ENCODE results near the gene YTHDF1. TPM values are rescaled to one million over a fixed set of nuclear protein-coding genes. Genes with fewer than 3 reads are reported as not detected.
"Not testable (repeated sequence)": the region's sequence is repeated elsewhere in the genome, so short reads cannot be mapped to it uniquely, and the experiment has no call there.

YTHDF1 gene
- polyA plus RNA-seq, 12 donors: 25.5 to 32.0 (median 29.7) TPM; not detected in 1

DNA sequence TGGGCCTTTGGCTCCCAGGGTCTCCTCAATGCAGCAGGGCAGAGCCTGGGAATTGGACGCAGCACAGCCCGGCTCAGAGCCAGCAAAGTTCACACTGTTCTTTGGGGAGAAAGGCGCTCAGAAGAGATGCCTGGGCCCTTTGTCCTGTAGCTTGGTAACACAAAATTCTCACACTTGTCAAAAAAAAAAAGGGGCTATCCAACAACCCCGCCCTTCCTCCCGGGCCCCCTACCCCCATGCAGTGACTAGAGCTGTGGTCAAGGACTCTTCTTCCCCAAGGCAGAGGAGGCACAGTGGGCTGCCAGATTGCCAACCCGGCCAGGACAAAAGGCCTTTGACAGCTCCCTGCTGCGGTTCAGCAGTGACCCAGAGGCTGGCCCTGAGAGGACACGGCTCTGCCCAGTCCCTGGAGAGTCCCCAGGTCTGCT lies 36.4 kb upstream of the YTHDF1 start:
- DNase-seq: no peak

DNA sequence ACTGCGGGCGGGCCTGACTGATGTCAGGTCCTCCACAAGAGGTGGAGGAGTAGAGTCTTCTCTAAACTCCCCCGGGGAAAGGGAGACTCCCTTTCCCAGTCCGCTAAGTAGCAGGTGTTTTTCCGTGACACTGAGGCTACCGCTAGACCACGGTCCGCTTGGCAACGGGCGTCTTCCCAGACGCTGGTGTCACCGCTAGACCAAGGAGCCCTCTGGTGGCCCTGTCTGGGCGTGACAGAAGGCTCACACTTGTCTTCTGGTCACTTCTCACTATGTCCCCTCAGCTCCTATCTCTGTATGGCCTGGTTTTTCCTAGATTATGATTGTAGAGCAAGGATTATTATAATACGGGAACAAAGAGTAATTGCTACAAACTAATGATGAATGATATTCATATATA lies 35.4 kb upstream of the YTHDF1 start:
- not testable (repeated sequence) for DNase-seq

DNA sequence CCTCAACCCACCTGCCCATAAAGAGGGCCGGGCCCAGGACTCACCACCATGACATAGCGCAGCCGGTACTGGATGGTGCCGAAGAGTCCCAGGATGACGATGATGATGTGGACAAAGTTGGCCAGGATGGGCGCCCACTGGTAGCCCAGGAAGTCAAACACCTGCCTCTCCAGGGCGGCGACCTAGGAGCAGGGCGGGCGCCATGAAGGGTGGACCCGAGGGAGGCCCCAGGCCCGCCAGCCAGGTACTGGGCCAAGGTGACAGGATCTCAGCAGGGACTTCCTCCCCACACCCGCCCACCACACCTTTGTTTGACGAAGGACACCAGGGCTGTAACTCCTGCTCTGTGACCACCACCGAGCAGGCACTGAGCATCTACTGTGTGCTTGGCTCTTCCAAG lies 34.0 kb upstream of the YTHDF1 start:
- no peak for DNase-seq

DNA sequence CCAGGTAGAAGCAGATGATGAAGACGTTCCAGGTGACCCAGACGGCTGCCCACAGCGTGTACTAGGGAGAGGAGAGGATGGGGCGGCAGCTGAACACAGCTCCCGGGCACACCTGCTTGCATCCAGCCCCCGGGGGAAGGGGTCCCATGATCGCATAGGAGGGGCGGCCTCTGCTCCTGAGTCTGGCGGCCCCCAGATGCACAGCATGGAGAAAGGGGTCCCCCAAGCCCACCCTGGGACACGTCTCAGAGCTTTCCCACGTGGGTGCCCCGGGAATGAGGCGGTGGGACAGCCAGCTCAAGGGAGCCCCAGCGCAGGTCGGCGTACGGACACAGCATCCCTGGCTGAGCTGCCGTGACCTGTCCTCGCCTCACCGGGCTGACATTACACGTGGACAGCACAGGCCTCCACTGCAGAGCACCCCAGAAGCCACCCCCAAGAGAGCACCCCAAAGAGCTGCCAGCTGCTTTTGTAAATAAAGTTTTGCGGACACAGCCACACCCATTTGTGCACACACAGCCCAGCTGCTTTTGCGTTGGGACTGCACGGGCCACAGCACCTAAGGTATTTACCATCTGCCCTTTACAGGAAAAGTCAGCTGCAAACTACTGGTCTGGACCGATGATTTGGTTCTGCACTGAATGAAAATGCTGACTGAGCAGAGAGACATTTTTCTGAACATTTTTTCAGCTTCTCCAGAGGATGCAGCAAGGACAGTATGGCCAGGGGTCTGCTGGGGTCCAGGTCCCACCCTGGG lies 33.1 kb upstream of the YTHDF1 start:
- DNase-seq: no peak

DNA sequence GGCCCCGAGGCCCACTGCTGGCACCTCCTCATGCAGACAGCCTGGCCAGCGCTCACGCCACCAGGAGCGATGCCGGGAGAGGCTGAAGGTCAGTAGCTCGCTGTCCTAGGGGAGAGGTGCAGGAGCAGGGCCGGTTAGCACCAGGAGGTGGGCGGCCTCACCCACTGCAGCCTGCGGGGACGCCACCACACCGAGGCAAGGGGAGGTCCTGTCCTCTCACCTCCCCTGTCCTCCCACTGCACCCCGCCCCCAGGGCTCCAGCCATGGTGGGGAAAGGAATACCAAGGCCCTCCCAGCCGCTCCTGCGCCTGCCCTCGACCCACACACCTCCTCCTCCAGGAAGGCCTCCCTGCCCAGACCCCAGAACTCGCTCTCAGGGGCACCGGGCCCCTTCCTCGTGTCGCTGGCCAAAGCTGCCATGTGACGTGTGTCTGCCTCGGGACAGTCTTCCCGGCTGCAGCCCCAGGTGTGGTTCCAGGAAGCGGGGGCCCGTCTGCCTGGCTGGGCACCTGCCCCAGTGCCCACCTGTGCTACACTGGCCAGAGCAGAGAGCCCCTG lies 31.8 kb upstream of the YTHDF1 start:
- no peak for DNase-seq

DNA sequence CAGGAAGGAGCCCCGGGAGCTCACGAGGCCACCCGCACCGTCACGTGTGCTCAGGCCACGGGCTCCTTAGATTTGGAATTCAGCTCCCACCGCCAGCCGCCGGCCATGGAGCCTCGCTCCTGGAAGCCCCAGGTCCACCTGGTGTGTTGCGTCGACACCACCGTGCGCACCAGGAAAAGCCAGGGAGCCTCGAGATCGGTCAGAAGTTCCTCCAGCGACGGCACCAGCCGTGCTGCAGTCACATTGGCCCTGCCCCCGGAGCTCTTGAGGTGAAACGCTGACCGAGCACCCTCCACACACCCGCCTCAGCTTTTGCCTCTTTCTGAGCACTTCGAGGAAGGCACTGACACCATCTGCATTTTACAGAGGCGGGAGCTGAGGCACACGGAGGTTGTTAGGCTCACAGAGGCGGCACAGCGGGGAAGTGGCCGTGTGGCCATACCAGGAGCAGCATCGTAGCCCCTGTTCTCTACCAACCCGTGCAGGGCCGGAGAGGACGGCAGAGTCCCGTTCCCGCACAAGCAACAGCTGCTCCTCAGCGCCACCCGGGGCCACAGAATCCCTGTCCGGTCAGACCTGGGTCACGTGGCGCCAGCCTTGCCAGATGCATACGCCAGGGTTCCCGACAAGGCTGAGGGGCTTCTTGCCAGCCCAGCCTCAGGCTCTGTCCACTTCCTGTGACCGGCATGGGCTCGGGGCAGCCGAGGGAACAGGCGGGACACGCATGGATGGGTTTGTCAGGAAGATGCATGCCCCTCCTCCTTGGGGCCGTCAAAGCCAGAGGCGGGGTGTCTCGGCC lies 30.8 kb upstream of the YTHDF1 start:
- no peak for DNase-seq

DNA sequence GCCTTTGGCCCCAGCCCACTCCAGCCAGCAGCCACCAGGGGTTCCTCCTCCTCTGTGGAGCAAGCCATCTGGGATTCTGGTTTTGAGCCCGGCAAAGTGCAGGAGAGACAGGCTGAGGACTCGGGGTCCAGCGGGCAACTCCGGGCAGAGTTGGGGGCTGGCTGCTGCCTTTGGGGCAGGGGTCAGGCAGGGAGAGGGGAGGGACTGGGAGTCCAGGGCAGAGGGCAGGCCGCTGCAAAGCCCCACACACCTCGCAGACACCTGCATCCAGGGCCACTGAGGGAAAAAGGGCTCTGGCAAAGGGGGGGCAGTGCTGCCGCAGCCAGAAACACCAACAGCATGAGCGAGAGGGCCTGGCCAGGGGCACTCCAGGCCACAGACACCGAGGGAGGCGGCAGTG lies 28.5 kb upstream of the YTHDF1 start:
- DNase-seq: no peak

DNA sequence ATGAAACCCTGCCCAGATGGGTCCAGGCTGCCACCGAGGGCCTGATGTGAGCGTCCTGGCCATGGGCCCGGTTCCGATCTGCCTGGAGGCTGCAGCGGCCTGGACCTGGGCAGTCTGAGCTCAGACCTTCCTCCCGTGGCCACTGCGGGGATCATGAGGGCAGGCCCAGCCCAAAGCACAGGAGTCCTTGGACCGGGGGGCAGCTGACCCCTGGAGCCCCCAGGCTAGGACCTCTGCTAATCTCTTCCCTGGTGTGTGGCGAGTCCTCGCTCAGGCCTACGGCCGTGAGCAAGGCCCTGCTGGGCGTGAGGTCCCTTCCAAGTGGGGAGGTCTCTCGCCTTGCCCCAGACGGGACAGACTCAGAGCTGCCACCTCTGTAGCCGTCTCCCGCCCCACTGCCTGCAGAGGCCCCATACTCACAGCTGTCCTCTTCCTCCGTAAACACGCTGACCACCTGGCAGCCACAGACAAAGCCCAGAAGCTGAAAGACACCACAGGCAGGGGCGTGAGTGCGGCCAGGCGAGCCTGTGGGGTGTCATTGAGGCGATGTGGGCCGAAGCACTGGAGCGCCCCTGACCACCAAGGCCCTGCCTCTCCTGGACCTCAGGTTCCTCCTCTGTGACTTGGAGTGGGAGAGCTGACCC lies 27.8 kb upstream of the YTHDF1 start:
- DNase-seq: no peak

DNA sequence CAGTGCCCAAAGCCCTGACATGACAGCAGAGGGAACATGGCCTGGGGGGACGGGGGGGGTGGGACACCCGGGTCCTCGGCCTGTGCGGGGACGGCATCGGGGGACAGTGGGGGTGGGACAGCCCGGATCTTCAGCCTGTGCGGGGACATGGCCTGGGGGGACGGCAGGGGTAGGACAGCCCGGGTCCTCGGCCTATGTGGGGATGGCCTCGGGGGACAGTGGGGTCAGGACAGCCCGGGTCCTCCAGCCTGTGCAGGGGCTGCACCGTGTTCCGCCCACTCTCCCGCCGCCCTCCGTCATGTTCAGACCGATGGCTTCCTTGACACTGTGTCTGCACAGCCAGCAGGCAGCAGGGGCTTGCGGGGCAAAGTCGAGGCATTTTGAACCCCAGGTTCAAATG lies 26.8 kb upstream of the YTHDF1 start:
- no peak for DNase-seq

DNA sequence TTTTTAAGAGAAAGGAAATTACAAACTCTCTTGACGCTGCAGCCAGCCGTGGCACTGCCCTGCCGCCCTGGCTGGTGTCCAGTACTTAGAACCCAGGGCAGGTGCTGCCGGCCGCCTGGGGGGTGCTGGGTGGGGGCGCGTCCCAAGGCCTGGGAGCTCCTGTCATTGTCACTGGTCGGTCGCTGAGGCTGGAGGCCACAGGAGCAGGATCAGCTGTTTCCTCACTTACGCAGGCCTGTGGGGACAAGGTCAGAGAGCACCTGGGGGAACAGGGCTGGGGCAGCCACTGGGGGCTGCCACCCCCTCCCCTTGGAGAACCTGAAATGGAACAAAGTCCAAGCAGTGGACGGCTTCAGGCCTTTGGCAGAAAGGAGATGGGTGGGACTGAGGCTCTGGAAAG lies 25.3 kb upstream of the YTHDF1 start:
- no peak for DNase-seq

DNA sequence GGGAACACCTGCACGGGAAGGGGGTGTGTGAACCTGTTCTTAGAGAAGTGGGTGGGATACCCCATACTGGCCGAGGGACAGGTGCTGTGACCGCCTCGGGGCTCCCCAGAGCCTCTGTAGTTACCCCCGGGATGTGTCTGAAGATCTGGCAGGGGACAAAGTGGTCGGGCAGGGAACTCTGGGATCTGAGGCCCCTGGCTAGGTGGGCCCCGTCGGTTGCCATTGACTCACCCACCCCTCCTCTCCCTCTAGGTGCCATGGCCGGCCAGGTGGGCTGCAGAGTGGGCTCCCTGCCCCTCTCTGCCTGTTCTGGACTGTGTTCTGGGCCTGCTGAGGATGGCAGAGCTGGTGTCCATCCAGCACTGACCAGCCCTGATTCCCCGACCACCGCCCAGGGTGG lies 24.1 kb upstream of the YTHDF1 start:
- DNase-seq: no peak

DNA sequence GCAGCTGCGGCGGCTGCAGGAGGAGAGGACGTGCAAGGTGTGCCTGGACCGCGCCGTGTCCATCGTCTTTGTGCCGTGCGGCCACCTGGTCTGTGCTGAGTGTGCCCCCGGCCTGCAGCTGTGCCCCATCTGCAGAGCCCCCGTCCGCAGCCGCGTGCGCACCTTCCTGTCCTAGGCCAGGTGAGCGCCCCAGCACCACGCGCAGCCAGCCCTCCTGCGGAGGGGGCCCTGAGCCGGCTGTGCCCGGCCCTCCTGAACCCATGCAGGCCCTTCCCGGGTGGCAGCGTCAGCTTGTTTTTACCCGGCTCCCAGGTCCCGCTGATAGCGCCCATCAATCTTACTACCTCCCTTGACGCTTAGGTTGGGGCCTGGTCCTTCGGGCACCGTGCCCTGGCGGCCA lies 23.5 kb upstream of the YTHDF1 start:
- DNase-seq: no peak

DNA sequence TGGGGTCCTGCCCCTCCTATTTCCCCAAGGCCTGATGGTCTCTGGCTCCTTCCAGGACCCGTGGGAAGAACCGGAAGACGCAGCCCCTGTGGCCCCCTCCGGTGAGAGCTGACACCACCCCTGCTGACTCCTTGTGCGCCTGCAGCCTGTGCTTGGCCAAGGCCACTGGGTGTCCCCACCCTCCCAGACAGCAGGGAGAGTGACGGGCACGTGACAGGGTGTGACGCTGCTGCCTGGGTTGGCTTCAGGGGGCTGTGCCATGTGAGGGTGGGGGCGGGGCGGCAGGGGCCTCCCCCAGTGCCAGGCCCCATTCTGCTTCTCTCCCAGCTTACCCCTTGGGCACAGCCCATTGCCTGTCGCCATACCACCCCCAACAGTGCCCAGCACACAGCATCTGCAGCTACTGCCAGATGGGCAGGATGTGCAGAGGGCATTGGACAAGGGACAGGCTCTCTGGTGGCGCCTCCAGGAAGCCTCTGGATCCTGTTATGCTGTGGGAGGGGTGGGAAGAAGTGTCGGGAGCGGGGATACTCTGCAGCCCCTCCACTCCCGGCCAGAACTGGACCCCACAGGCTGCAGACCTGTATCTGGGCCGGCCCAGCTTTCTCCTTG lies 22.7 kb upstream of the YTHDF1 start:
- no peak for DNase-seq

DNA sequence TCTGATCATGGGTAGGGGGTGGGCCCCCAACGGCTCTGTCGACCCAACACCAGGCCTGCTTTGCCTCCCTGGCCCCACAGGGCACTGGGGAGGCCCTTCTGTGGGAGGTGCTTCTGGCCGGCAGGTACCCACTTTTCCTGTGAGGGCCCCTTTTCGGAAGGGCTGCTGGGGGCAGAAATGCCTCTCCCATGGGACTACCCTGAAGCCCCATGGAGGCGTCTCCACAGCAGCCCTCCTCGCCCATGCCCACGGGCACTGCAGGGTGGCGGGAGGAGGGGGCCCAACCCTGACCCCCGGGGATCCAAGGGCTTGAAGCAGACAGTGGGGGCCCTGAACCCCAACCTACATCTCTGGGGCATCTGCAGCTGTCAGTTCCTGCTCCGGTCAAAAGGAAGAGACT lies 22.1 kb upstream of the YTHDF1 start:
- no peak for DNase-seq

DNA sequence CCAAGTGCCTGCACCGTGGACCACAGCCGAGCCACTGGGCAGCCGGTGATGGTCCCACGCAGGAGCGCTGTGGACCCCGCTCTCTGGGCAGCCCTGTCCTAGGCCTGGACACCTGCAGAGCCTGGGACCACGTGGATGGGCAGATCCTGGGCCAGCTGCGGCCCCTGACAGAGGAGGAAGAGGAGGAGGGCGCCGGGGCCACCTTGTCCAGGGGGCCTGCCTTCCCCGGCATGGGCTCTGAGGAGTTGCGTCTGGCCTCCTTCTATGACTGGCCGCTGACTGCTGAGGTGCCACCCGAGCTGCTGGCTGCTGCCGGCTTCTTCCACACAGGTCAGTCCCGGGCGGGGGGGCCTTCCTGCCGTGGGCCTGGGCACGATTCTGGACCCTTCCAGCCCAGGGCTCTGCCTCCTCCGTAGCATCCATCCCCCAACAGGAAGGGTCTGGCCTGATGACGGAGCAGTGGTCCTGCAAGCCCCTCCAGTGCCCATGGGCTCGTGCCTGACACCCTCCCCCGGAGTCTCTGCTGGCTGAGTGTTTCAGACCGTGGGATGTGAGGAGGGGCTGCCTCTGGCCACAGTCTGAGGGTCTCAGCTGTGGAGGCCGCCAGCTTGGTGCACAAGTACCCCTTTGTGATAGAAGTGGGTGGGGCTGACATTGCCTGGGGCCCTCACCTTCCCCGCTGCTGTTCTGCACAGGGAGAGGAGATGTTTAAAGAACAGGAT lies 20.3 kb upstream of the YTHDF1 start:
- no peak for DNase-seq

DNA sequence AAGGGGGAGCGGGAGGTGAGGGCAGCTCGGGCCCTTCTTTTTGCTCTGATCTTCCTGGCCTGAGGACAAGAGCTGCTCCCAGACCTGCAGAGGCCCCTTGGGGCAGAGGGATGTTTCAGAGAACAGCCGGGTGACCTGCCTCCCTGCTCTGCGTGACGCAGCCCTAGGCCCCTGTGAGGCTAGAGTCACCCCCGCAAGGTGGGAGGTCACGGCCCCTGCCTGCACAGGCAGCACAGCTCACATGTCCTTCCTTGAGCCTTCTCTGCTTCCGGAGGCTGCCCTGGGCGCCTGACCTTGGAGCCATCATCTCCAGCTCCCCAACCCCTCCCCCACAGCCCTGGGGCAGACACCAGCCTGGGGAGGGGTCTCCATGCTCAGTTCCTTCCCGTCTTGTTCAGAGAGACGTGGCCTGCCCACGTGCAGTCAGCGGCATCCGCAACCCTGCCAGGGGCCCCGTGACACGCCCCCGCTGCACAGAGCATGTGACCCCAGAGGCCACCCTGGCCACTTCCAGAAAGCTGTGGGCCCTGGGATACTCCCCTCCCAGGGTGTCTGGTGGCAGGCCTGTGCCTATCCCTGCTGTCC lies 19.6 kb upstream of the YTHDF1 start, which contains the start of gene BIRC7:
TSS of gene BIRC7 (plus strand) at position 507 of the 585 bp plus-strand sequence. CDS start 192 bp downstream, outside the sequence.
- no peak for DNase-seq

DNA sequence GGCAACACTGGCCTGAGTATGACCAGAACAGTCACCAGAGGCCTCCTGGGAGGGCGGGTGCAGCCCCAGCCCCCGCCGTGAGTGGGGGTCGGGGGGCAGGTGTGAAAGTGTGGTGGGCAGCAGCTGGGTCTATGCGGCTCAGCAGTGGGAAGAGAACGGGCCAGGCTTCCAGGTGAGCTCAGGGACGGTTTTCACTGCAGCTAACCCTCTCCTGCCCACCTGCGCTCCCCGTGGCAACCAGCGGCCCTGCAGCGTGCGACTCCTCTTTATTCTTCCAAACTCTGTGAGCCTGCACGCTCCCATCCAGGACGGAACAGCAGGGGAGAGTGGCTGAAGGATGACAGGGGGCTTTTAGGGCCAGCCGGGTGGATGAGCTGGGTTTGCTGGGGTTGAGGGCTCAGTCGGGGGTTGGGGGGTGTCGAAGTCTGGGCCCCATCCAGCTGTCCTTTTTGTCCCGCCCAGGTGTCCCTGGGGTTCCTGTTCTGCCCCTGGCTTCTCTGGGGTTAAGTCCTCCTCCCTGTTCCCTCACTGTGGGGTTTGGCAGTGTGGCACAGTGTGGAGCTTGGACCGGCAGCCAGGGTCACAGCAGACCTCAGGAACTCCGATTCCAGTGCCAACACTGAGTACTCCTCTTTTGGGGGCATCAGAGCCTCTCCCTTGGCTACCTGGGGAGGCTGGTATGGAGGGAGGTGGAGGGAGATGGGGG lies 18.9 kb upstream of the YTHDF1 start:
- DNase-seq: no peak

DNA sequence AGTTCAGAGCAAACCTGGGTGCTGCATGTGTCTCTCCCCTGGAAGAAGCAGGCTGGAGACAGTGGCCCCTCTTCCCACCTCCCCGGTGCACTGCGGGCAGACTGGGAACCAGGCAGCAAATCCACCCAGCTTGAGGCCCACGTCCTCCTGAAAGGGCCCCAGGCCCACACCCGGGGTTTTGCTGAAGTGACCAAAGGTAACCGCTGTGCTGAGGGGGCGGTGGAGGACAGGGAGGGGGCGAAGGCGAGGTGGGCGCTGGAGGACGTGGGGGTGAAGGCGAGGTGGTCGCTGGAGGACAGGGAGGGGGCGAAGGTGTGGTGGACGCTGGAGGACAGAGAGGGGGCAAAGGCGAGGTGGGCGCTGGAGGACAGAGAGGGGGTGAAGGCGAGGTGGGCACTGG lies 18.0 kb upstream of the YTHDF1 start:
- no peak for DNase-seq

DNA sequence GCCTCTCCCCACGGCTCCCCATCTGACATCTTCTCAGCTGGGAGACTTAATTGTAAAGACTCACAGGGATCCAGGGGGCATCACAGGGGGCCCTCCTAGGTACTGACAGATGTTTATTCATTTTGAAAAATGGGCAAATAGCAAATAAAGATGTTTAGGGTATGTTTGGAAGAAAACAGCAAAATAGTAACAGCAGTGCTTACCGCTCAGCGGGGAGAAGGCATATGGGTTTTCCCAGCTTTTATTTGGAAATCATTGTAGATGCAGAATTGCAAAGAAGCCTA lies 17.1 kb upstream of the YTHDF1 start:
- DNase-seq: no peak
